Upper lobe of left lung (tissue), 6 donors: ENCODE data around the gene INKA1. TPM values are rescaled to one million over a fixed set of nuclear protein-coding genes. Genes with fewer than 3 reads are reported as not detected.
A peak's percentile ranks its signal among the peaks of the same experiment; 100 is the strongest.

Experiments used
- ATAC-seq, 2 donors: fragments of 200-7000 bp; cut with Tn5 transposase; one replicate each; pipeline ENCODE4 v1.9.1; 2022; ENCODE audit warnings: mild to moderate bottlenecking in 2 of 2, moderate library complexity in 2 of 2; ENCODE audit not compliant: low FRiP score in 2 of 2
- DNase-seq, 2 donors: peaks; one replicate each; pipeline ENCODE4 v3.0.0-alpha.2; 2019 to 2020
- H3K27ac ChIP-seq, 4 donors: fragments of 200-600 bp; sonication (generic); one replicate each; pipeline ENCODE4 v1.5.1; 2016 to 2019
- H3K27me3 ChIP-seq, 4 donors: fragments of 200-600 bp; sonication (generic); one replicate each; pipeline ENCODE4 v1.5.1; 2017 to 2019
- H3K36me3 ChIP-seq, 4 donors: fragments of 200-600 bp; sonication (generic); one replicate each; pipeline ENCODE4 v1.5.1; 2016 to 2019
- H3K4me1 ChIP-seq, 4 donors: fragments of 200-600 bp; sonication (generic); one replicate each; pipeline ENCODE4 v1.5.1; 2018 to 2019
- H3K4me3 ChIP-seq, 4 donors: fragments of 200-600 bp; sonication (generic); one replicate each; pipeline ENCODE4 v1.5.1; 2017 to 2019; ENCODE audit warnings: mild to moderate bottlenecking in 2 of 4, moderate library complexity in 1 of 4
- H3K9me3 ChIP-seq, 4 donors: fragments of 200-600 bp; sonication (generic); one replicate each; pipeline ENCODE4 v1.5.1; 2018 to 2019
- CTCF ChIP-seq, 6 experiments: fragments of 450-650 bp in 4 of 6; fragments of 200-600 bp in 2 of 6; sonication (generic) in 2 of 6; IDR thresholded peaks; one replicate each; pipeline ENCODE4 v1.5.1; 2016 to 2019; ENCODE audit warnings: antibody characterized with exemption in 6 of 6
- EP300 ChIP-seq, 4 donors: sonication (generic); formaldehyde crosslinking; IDR thresholded peaks; one replicate each; pipeline ENCODE4 v1.5.1; 2017; ENCODE audit warnings: antibody characterized with exemption in 4 of 4, control low read depth in 2 of 4
- POLR2A ChIP-seq, 4 donors: fragments of 450-650 bp; IDR thresholded peaks; one replicate each; pipeline ENCODE4 v1.5.1; 2016 to 2017; ENCODE audit warnings: antibody characterized with exemption in 4 of 4, mild to moderate bottlenecking in 2 of 4
- POLR2AphosphoS5 ChIP-seq, 2 donors: sonication (generic); formaldehyde crosslinking; IDR thresholded peaks; one replicate each; pipeline ENCODE4 v1.5.1; 2017; ENCODE audit warnings: antibody characterized with exemption in 2 of 2
- WGBS, 2 donors: methylation state at CpG; one replicate each; pipeline ENCODE4 v1.1.5; 2017 to 2018; 5-methylcytosine and 5-hydroxymethylcytosine counted together
- total RNA-seq, 6 donors: library from RNA; depleted of rRNA in 4 of 6; stranded (reverse); fragments of >200 nt in 4 of 6; gene quantifications; one replicate each; pipeline versions ENCODE4 v1.1.0 to v1.2.1, GENCODE V29; 2016 to 2021
- donor health status: DM: no; HTN: no; CAD: no; lungs with moderate emphysema.
- donor health status: DM: no; HTN: yes; CAD: no; lungs with severe emphysema.

The INKA1 gene
- total RNA-seq, result 10 to 100 TPM in 2 of 6 donors, 1 to 10 TPM in 4; 5.0 to 13.6 (median 7.4) TPM

DNA sequence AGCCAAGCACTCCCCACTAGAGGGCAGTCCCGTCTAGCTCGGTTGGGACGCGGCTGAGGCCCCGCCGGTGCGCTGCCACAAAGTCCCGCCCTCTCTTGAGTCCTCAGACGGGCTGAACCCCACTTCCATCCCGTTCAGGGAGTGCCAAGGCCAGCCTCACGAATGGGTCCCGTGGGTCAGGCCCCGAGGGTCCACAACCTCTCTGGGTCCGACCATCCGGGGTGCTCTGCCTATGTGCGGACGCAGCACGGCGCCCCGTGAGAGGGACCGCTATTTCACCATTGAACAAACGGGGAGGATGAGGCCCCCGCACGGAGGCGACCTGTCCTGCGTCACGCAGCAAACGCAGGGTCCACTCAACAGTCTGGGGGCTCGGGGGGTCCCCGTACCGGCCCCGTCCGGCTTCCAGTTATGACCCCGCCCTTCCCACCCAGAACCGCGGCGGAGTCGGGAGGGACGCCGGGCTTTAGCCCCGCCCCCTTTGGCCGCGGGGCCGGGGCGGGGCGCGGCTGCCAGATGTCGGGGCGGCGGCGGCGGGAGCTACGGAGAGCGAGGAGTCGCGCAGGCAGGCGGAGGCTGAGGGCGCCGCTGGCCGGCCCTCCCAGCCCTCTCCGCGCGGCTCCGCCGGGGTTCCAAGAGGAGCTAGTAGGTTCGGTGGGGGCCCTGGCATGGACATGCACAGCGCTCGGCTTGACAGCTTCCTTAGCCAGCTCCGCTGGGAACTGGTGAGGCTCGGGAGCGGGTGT lies at the start of gene INKA1:
Gene INKA1, plus strand, starts transcription at position 543 of the 746 bp plus-strand sequence. Its CDS starts 132 bp downstream, at position 675.
- H3K9me3 ChIP-seq, result no peaks in the 10 kb centered on the region
- ATAC-seq (peak; percentile 94 to 95), DNase-seq (peak; percentile 96 to 97)
- H3K4me3 ChIP-seq, result peak within 1 kb of the TSS; percentile 73 to 89 (median 78)
- peaks cover 43 to 53% (median 48%) of the 10 kb centered on the region in 4 donors for H3K4me1 ChIP-seq
- 0% methylated on average over 24 of the region's 71 CpGs; no CpG with 5 or more reads in 1 of the 2 donors for WGBS, 2 donors
- TF ChIP-seq CTCF (IDR thresholded peaks at IDR 0.05) (peak; percentile 78 to 98 (median 96)), POLR2AphosphoS5 (IDR thresholded peaks at IDR 0.05) (peak; percentile 15 to 68), EP300 (IDR thresholded peaks at IDR 0.05) (no peak), POLR2A (IDR thresholded peaks at IDR 0.05) (peak in 3 of 4 donors; percentile 13 to 68 (median 42))
- H3K27ac ChIP-seq, result peak within 1 kb of the TSS; percentile 82 to 95 (median 94)
- no peaks in the 10 kb centered on the region for H3K36me3 ChIP-seq
- no peaks in the 10 kb centered on the region for H3K27me3 ChIP-seq

DNA sequence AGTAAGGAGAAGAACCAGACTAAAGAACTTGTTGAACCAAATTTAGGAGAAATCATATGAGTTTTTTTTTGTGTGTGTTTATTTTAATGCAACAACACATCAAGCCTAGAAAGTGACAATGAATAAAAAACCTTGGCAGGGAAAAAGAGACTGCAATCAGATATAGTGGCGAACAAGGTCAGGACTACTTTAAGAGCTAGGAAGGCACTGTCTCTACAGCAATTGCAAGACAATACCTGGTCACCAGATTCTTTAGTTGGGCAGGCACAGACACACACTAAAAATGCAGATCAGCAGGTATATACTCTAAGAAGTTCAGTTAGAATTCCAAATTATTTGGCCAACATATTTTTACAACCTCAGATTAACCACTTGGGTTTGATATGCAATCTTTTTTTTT lies 48.5 kb upstream of the INKA1 start:
- DNase-seq (no peak), ATAC-seq (no peak)
- Histone ChIP-seq H3K4me1 (peaks cover 8 to 31% (median 19%) of the 10 kb centered on the region in 4 donors), H3K9me3 (no peaks in the 10 kb centered on the region), H3K36me3 (no peaks in the 10 kb centered on the region), H3K27me3 (no peaks in the 10 kb centered on the region), H3K27ac (no peak overlapping the region), H3K4me3 (no peak overlapping the region)
- TF ChIP-seq POLR2AphosphoS5 (IDR thresholded peaks at IDR 0.05) (no peak), EP300 (IDR thresholded peaks at IDR 0.05) (no peak), POLR2A (IDR thresholded peaks at IDR 0.05) (no peak), CTCF (IDR thresholded peaks at IDR 0.05) (no peak)
- 83 to 88% methylated on average over 1 of the region's 1 CpG for WGBS, 2 donors

- no peaks in the 10 kb centered on the region for H3K27me3 ChIP-seq
- H3K9me3 ChIP-seq, result no peaks in the 10 kb centered on the region
- no peak overlapping the region for H3K27ac ChIP-seq
- WGBS, 2 donors, result 67 to 70% methylated on average over 1 of the region's 1 CpG
- no peaks in the 10 kb centered on the region for H3K36me3 ChIP-seq
- ATAC-seq, result no peak
- H3K4me1 ChIP-seq, result peaks cover 4 to 31% (median 19%) of the 10 kb centered on the region in 4 donors
- no peak for DNase-seq
- TF ChIP-seq POLR2A (IDR thresholded peaks at IDR 0.05) (no peak), CTCF (IDR thresholded peaks at IDR 0.05) (no peak), EP300 (IDR thresholded peaks at IDR 0.05) (no peak), POLR2AphosphoS5 (IDR thresholded peaks at IDR 0.05) (no peak)
- no peak overlapping the region for H3K4me3 ChIP-seq
Observed at GRCh38 chr3:49756036-49756435, 47.0 kb upstream of the INKA1 start.

DNA sequence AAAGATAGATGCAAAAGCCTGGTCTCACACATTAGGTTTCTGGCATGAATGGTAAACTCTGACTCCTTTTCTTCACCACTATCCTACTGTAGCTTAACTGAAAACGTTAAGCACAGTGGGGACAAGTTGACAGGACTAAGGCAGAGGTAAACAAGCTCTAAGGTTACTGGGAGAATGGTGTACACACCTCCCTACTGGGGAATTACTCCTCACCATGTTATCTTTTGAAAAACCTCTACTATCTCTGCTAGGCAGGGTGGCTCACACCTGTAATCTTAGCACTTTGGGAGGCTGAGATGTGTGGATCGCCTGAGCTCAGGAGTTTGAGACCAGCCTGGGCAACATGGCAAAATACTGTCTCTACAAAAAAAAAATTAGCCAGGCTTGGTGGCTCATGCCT lies 45.9 kb upstream of the INKA1 start:
- Histone ChIP-seq H3K36me3 (no peaks in the 10 kb centered on the region), H3K27me3 (no peaks in the 10 kb centered on the region), H3K27ac (no peak overlapping the region), H3K9me3 (no peaks in the 10 kb centered on the region), H3K4me3 (no peak overlapping the region), H3K4me1 (peaks cover 4 to 31% (median 15%) of the 10 kb centered on the region in 4 donors)
- 69 to 73% methylated on average over 2 of the region's 2 CpGs for WGBS, 2 donors
- ATAC-seq (no peak), DNase-seq (no peak)
- TF ChIP-seq EP300 (IDR thresholded peaks at IDR 0.05) (no peak), POLR2AphosphoS5 (IDR thresholded peaks at IDR 0.05) (no peak), POLR2A (IDR thresholded peaks at IDR 0.05) (no peak), CTCF (IDR thresholded peaks at IDR 0.05) (no peak)
